Measurements from ENCODE around the gene TRIM31. TPM values are rescaled to one million over a fixed set of nuclear protein-coding genes. Genes with fewer than 3 reads are reported as not detected.

TRIM31 gene
- polyA plus RNA-seq, 1 donor from 2014 or later: not detected

DNA sequence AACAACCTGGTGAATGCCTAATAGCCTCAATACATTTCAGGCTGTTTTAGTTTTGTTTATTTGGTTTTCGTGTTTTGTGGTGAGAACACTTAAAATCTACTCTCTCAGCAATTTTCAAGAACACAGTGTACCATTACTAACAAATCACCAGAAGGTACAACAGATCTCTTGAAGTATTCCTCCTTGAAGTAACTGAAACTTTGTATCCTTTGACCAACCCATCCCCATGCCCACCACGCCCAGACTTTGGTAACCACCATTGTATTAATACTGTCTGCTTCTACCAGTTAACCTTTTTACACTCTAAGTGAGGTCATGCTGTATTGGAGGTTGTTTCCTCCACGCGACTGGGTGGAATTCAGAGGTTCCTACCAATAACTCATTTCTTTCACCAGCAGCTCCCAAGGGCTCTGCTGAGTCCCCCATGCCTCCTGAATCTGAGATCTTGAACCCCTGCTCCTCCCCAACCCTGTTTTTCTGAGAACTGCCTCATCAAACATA is 17.3 kb upstream of the TRIM31 start:
- H3K4me2 ChIP-seq (ENCODE audit: low read length): no peak overlapping the region
- H3K4me3 ChIP-seq (ENCODE audit: low read length): no peak overlapping the region
- H3K9ac ChIP-seq (ENCODE audit: low read length): no peak overlapping the region
- no peak overlapping the region for H3K27ac ChIP-seq (ENCODE audit: low read length)
- H3K79me2 ChIP-seq (replicated peaks; ENCODE audit: insufficient read depth, low read length): no peaks in the 10 kb centered on the region
- TF ChIP-seq POLR2AphosphoS5 (IDR thresholded peaks at IDR 0.05): no peak
- no peaks in the 10 kb centered on the region for H3K9me3 ChIP-seq (ENCODE audit: low read length)
- peaks cover 57% of the 10 kb centered on the region for H3K27me3 ChIP-seq (ENCODE audit: insufficient read depth, low read depth, low read length)
- H3K9me2 ChIP-seq (ENCODE audit: insufficient read depth, low read length): no peaks in the 10 kb centered on the region
- no peaks in the 10 kb centered on the region for H4K20me1 ChIP-seq (ENCODE audit: insufficient read depth)
- H3F3A ChIP-seq (ENCODE audit: insufficient read depth, low read length, poor library complexity, severe bottlenecking): no peaks in the 10 kb centered on the region
- H3K36me3 ChIP-seq (ENCODE audit: insufficient read depth, low read length): no peaks in the 10 kb centered on the region
- H2AFZ ChIP-seq (ENCODE audit: low read depth, low read length): no peak overlapping the region

DNA sequence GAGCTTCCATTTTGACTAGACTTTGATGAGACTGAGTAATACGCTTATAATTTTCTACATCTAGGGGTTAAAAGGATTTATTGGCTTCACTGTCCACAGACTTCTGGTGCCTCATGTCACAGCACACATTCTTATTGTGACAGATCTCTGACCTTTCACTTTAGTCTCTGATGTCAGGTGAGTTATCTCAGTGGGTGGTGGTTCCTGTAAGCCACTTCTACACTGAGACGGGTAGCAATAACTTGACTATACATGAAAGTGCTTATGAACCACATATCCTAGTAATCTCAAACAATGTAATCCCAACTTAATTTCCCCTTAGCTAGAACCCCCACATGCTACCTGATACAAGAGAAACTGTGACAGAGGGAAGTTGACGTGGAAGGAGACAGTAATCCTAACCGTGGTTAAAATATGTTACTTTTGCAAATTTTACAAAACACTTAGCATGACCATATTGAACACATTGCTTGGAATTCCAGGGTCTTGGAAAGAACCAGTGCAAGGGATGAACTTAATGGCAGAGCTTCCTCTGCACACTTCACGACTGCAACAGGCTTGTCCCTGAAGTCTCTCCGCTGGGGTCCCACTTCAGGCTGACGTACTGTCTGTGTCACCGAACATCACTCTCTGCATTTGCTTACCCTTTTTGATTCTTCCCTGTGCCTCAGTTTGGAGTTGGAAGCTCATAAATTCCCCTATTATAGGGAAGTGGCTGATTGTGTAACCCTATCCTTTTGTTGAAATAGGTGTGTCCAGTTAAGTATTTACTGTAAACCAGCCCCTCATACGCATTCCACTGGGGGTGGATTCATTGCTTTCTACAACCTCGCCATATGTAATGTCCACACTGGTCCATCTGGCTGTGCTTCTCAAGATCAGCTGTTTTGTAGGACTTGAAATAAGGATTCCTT is 16.6 kb upstream of the TRIM31 start:
- TF ChIP-seq, protein P1, sequence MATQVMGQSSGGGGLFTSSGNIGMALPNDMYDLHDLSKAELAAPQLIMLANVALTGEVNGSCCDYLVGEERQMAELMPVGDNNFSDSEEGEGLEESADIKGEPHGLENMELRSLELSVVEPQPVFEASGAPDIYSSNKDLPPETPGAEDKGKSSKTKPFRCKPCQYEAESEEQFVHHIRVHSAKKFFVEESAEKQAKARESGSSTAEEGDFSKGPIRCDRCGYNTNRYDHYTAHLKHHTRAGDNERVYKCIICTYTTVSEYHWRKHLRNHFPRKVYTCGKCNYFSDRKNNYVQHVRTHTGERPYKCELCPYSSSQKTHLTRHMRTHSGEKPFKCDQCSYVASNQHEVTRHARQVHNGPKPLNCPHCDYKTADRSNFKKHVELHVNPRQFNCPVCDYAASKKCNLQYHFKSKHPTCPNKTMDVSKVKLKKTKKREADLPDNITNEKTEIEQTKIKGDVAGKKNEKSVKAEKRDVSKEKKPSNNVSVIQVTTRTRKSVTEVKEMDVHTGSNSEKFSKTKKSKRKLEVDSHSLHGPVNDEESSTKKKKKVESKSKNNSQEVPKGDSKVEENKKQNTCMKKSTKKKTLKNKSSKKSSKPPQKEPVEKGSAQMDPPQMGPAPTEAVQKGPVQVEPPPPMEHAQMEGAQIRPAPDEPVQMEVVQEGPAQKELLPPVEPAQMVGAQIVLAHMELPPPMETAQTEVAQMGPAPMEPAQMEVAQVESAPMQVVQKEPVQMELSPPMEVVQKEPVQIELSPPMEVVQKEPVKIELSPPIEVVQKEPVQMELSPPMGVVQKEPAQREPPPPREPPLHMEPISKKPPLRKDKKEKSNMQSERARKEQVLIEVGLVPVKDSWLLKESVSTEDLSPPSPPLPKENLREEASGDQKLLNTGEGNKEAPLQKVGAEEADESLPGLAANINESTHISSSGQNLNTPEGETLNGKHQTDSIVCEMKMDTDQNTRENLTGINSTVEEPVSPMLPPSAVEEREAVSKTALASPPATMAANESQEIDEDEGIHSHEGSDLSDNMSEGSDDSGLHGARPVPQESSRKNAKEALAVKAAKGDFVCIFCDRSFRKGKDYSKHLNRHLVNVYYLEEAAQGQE (IDR thresholded peaks at IDR 0.05; ENCODE audit: borderline replicate concordance): no peak
- TF ChIP-seq POLR2AphosphoS5 (IDR thresholded peaks at IDR 0.05): no peak
- Histone ChIP-seq H3K9ac (ENCODE audit: low read length) (no peak overlapping the region), H3F3A (ENCODE audit: insufficient read depth, low read length, poor library complexity, severe bottlenecking) (no peaks in the 10 kb centered on the region), H3K4me2 (ENCODE audit: low read length) (no peak overlapping the region), H2AFZ (ENCODE audit: low read depth, low read length) (no peak overlapping the region), H3K9me2 (ENCODE audit: insufficient read depth, low read length) (no peaks in the 10 kb centered on the region), H3K27me3 (ENCODE audit: insufficient read depth, low read depth, low read length) (peaks cover 58% of the 10 kb centered on the region), H3K9me3 (ENCODE audit: low read length) (no peaks in the 10 kb centered on the region), H3K27ac (ENCODE audit: low read length) (no peak overlapping the region), H3K79me2 (replicated peaks; ENCODE audit: insufficient read depth, low read length) (no peaks in the 10 kb centered on the region), H3K36me3 (ENCODE audit: insufficient read depth, low read length) (no peaks in the 10 kb centered on the region), H3K4me3 (ENCODE audit: low read length) (no peak overlapping the region), H4K20me1 (ENCODE audit: insufficient read depth) (no peaks in the 10 kb centered on the region)

DNA sequence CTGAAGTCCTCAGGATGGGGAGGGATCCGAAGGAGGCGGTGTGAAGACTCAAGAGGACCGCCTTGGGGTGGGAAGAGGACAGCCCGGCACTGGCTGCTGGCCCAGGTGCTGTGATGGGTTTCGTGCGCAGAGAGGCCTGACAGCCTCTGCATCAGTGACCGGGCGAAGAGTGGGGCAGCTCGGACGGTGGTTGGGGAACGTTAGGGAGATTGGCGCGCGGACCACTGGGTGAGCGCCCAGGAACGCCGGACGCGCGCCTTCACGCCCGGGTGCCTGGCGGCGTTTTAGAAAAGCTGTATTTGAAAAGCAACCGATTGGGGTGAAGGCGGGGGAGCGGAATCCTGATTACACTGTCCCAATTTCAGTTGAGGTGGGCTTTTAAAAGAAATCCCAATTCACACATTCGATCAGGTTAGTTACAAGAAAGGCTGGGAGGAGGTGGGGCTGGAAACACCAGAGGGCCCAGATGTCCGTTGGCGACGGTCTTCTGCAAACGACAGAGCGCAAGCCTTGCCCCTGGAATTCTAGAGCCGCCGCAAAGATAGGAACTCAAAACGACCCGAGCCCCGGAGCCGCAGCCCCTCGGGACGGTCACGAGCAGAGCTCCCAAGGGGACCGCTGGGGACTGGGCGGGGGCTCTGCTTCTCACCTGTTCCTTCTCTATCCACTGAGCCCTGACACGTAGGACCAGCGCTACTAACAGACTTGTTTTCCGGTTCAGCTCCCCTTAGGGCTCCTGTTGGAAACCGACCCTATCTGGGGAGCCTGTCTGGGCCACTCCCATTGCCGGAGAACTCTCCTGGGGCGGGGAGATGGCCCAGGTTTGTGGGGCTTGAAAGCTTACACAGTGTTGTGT is 14.6 kb upstream of the TRIM31 start:
- Histone ChIP-seq H3K36me3 (ENCODE audit: insufficient read depth, low read length) (no peaks in the 10 kb centered on the region), H2AFZ (ENCODE audit: low read depth, low read length) (no peak overlapping the region), H3K4me2 (ENCODE audit: low read length) (no peak overlapping the region), H3F3A (ENCODE audit: insufficient read depth, low read length, poor library complexity, severe bottlenecking) (no peaks in the 10 kb centered on the region), H3K4me3 (ENCODE audit: low read length) (peak overlapping the region; percentile 53), H3K9me2 (ENCODE audit: insufficient read depth, low read length) (no peaks in the 10 kb centered on the region), H3K27ac (ENCODE audit: low read length) (no peak overlapping the region), H3K79me2 (replicated peaks; ENCODE audit: insufficient read depth, low read length) (no peaks in the 10 kb centered on the region), H3K27me3 (ENCODE audit: insufficient read depth, low read depth, low read length) (peaks cover 67% of the 10 kb centered on the region), H3K9ac (ENCODE audit: low read length) (no peak overlapping the region), H4K20me1 (ENCODE audit: insufficient read depth) (no peaks in the 10 kb centered on the region), H3K9me3 (ENCODE audit: low read length) (no peaks in the 10 kb centered on the region)
- no peak for TF ChIP-seq POLR2AphosphoS5 (IDR thresholded peaks at IDR 0.05)
- no peak for TF ChIP-seq TAF1 (IDR thresholded peaks at IDR 0.05; ENCODE audit: low read depth)
- no peak for TF ChIP-seq MXI1 (conservative IDR thresholded peaks at IDR 0.05; ENCODE audit: poor library complexity, severe bottlenecking)
- TF ChIP-seq, protein P2, sequence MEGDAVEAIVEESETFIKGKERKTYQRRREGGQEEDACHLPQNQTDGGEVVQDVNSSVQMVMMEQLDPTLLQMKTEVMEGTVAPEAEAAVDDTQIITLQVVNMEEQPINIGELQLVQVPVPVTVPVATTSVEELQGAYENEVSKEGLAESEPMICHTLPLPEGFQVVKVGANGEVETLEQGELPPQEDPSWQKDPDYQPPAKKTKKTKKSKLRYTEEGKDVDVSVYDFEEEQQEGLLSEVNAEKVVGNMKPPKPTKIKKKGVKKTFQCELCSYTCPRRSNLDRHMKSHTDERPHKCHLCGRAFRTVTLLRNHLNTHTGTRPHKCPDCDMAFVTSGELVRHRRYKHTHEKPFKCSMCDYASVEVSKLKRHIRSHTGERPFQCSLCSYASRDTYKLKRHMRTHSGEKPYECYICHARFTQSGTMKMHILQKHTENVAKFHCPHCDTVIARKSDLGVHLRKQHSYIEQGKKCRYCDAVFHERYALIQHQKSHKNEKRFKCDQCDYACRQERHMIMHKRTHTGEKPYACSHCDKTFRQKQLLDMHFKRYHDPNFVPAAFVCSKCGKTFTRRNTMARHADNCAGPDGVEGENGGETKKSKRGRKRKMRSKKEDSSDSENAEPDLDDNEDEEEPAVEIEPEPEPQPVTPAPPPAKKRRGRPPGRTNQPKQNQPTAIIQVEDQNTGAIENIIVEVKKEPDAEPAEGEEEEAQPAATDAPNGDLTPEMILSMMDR (IDR thresholded peaks at IDR 0.05; ENCODE audit: poor library complexity, severe bottlenecking): no peak
- TF ChIP-seq, protein P1 (IDR thresholded peaks at IDR 0.05; ENCODE audit: borderline replicate concordance): no peak
- TF ChIP-seq EZH2 (IDR thresholded peaks at IDR 0.05; ENCODE audit: borderline replicate concordance, insufficient read depth, low read length, poor library complexity, severe bottlenecking): no peak
- no peak for TF ChIP-seq EP300 (conservative IDR thresholded peaks at IDR 0.05; ENCODE audit: poor library complexity, severe bottlenecking)
- TF ChIP-seq SMC3 (conservative IDR thresholded peaks at IDR 0.05; ENCODE audit: poor library complexity): no peak
- TF ChIP-seq RAD21 (conservative IDR thresholded peaks at IDR 0.05): no peak

All from neural cell (in vitro differentiated cells).